Measurements from ENCODE around the gene CDC7.

Gene CDC7

DNA sequence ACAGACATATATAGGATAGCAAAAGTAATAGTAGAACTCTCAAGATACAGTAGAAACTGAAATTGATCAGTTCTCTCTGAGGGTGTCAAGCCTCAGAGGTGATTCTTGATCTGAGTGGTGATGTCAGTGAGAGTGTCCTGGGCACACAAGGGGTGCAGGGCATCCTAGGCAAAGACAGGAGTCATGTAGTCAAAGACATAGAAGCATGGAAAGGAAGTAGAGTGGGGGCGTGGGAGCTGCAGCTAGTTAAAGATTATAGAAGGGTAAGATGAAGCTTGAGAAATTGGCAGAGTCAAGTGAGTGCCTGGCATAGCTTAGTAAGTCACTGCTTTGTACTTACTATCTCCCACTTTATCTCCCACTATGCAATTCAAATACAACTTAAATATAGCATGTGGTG is 22.8 kb downstream of the CDC7 start:
- TF ChIP-seq ZNF274 (IDR thresholded peaks at IDR 0.05; ENCODE audit: low read depth, low read length) = no peak
- TF ChIP-seq SUZ12 (IDR thresholded peaks at IDR 0.05; ENCODE audit: extremely low read depth, insufficient read depth, insufficient read length) = no peak
- no peak for TF ChIP-seq YY1 (IDR thresholded peaks at IDR 0.05; ENCODE audit: insufficient read depth, insufficient read length)
- H3K36me3 ChIP-seq (ENCODE audit: insufficient read depth, insufficient read length, low read length) = peaks cover 51% of the 10 kb centered on the region
- no peak for DNase-seq (ENCODE audit: low read depth, low spot score)

DNA sequence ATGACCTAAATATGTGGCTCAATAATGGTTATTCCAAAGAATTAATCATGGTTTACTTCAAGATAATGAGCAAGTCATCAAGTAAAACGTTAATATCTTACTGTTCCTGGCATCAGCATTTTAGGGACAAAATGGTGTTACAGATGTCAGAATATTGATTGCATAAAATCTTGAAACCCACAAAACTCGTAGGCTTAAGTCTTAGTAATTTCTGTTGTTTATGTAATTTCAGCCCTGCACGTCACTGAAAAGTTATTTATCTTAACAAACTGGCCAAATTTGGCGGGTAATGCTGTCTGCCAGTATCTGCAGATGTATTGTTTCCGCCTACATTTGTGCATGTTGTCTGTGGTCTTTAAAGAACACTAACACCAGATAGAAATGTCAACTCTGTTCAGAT is 25.8 kb downstream of the CDC7 start:
- TF ChIP-seq ZNF274 (IDR thresholded peaks at IDR 0.05; ENCODE audit: low read depth, low read length) = no peak
- no peak for DNase-seq (ENCODE audit: low read depth, low spot score)

More for the DNA sequence above, 22.8 kb downstream of the CDC7 start:
- Histone ChIP-seq H3K4me1 (ENCODE audit: insufficient read depth, insufficient read length) (no peaks in the 10 kb centered on the region), H3K9me3 (ENCODE audit: insufficient read depth, low read length) (no peaks in the 10 kb centered on the region), H3K9ac (ENCODE audit: insufficient read length, low read depth) (no peak overlapping the region), H3K27me3 (ENCODE audit: insufficient read depth, insufficient read length) (no peaks in the 10 kb centered on the region), H3K4me3 (ENCODE audit: insufficient read length, low read depth) (no peak overlapping the region)

DNA sequence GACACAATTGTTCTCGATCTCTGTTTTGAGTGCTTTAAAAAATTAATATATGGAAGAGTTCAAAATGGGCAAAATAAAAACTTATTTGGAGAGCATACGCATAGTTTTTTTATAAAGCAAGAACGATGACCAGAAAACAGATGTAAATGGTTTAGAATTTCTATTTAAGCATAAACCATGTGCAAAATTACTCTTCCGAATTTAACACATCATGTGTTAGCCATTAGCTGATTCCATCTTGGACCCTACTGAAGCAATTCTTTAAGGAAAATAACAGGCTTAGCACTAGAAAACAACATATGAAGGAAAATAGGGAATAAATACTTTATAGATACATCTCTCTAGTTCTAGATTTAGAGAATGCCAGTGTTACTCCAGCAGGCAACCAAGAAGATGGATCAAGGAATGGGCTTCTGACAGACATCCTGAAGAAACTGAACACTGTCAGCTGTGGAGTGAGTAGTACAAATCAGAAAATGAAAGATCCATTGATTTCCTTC is 26.7 kb downstream of the CDC7 start:
- Histone ChIP-seq H3K4me1 (ENCODE audit: insufficient read depth, insufficient read length) (no peaks in the 10 kb centered on the region), H3K9ac (ENCODE audit: insufficient read length, low read depth) (no peak overlapping the region), H3K4me3 (ENCODE audit: insufficient read length, low read depth) (no peak overlapping the region), H3K36me3 (ENCODE audit: insufficient read depth, insufficient read length, low read length) (peaks cover 22% of the 10 kb centered on the region), H3K9me3 (ENCODE audit: insufficient read depth, low read length) (no peaks in the 10 kb centered on the region), H3K27me3 (ENCODE audit: insufficient read depth, insufficient read length) (no peaks in the 10 kb centered on the region)
- no peak for TF ChIP-seq YY1 (IDR thresholded peaks at IDR 0.05; ENCODE audit: insufficient read depth, insufficient read length)
- TF ChIP-seq ZNF274 (IDR thresholded peaks at IDR 0.05; ENCODE audit: low read depth, low read length) = no peak
- TF ChIP-seq SUZ12 (IDR thresholded peaks at IDR 0.05; ENCODE audit: extremely low read depth, insufficient read depth, insufficient read length) = no peak
- no peak for DNase-seq (ENCODE audit: low read depth, low spot score)

More for the DNA sequence above, 25.8 kb downstream of the CDC7 start:
- Histone ChIP-seq H3K9ac (ENCODE audit: insufficient read length, low read depth) (no peak overlapping the region), H3K27me3 (ENCODE audit: insufficient read depth, insufficient read length) (no peaks in the 10 kb centered on the region), H3K9me3 (ENCODE audit: insufficient read depth, low read length) (no peaks in the 10 kb centered on the region), H3K36me3 (ENCODE audit: insufficient read depth, insufficient read length, low read length) (peaks cover 25% of the 10 kb centered on the region), H3K4me3 (ENCODE audit: insufficient read length, low read depth) (no peak overlapping the region), H3K4me1 (ENCODE audit: insufficient read depth, insufficient read length) (no peaks in the 10 kb centered on the region)

DNA sequence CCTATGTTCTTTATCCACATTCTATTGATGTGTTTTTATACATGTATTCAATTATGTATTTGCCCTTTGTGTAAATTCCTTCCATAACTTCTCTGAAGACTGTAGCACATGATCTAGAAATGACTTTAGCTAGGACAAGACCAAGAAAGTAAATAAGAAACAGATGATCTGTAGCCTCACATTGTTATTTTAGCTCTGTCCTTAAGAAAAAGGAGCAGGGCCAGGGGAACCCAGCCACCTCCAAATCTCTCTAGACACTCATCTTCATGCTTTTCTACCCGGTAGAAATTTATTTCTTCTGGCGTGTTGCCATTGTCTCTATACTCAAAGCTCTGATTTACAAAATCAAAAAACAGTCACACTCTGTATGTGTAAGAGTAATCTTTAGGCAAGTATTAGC is 27.1 kb downstream of the CDC7 start:
- Histone ChIP-seq H3K4me1 (ENCODE audit: insufficient read depth, insufficient read length) (no peaks in the 10 kb centered on the region), H3K4me3 (ENCODE audit: insufficient read length, low read depth) (no peak overlapping the region), H3K9me3 (ENCODE audit: insufficient read depth, low read length) (no peaks in the 10 kb centered on the region), H3K36me3 (ENCODE audit: insufficient read depth, insufficient read length, low read length) (peaks cover 22% of the 10 kb centered on the region), H3K27me3 (ENCODE audit: insufficient read depth, insufficient read length) (no peaks in the 10 kb centered on the region), H3K9ac (ENCODE audit: insufficient read length, low read depth) (no peak overlapping the region)
- TF ChIP-seq YY1 (IDR thresholded peaks at IDR 0.05; ENCODE audit: insufficient read depth, insufficient read length) (no peak), ZNF274 (IDR thresholded peaks at IDR 0.05; ENCODE audit: low read depth, low read length) (no peak), SUZ12 (IDR thresholded peaks at IDR 0.05; ENCODE audit: extremely low read depth, insufficient read depth, insufficient read length) (no peak)
- no peak for DNase-seq (ENCODE audit: low read depth, low spot score)

DNA sequence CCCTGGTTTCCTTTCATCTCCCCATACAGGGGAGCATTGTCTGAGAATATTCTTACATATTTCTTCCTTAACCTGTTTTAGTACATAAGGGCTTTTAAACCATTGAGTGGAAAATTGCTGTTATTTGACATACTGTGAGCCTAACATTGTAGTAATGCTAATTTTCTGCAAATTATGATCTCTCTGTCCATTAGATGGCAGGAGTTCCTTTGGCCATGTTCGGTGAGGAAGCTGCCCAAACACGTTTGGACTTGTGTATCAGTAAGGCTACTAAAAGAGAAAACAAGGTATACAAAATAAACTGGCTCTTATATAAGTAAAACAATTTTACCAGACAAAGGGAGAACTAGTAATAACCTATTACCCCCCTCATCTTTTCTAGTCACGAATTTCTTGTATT is 29.2 kb downstream of the CDC7 start:
- TF ChIP-seq YY1 (IDR thresholded peaks at IDR 0.05; ENCODE audit: insufficient read depth, insufficient read length) = no peak
- no peak for TF ChIP-seq SUZ12 (IDR thresholded peaks at IDR 0.05; ENCODE audit: extremely low read depth, insufficient read depth, insufficient read length)
- no peak for TF ChIP-seq ZNF274 (IDR thresholded peaks at IDR 0.05; ENCODE audit: low read depth, low read length)
- Histone ChIP-seq H3K27me3 (ENCODE audit: insufficient read depth, insufficient read length) (no peaks in the 10 kb centered on the region), H3K9me3 (ENCODE audit: insufficient read depth, low read length) (no peaks in the 10 kb centered on the region), H3K36me3 (ENCODE audit: insufficient read depth, insufficient read length, low read length) (peaks cover 6% of the 10 kb centered on the region), H3K4me3 (ENCODE audit: insufficient read length, low read depth) (no peak overlapping the region), H3K4me1 (ENCODE audit: insufficient read depth, insufficient read length) (no peaks in the 10 kb centered on the region), H3K9ac (ENCODE audit: insufficient read length, low read depth) (no peak overlapping the region)
- no peak for DNase-seq (ENCODE audit: low read depth, low spot score)

DNA sequence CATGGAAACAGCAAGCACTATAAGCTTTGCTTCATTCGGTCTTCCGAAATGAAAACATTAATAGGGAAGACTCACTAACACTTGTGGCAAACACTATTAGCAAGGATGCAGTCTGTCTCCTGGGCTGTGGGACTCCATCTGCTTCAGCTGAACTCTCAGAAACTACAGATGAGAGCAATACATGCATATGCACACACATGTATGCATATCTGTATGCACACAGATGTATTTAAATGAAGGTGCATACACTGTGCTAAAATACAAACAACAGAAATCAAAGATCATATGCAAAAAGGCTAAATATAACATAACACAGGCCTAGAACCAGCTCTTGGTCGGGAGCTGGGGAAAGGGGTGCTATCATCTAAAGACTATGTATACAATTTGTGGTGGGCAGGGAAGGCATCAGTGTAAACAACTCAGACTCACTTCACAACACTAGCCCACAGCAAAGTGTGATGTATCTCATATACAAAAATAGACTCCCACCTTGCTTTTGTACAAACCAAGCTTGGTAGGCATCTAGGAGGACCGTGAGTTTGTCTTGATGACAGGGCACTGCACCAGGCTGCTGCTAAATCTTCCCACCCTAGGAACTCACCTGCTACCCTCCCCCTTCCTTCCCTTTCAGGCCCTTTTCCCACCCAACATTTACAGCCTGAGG is 32.8 kb downstream of the CDC7 start:
- H3K9ac ChIP-seq (ENCODE audit: insufficient read length, low read depth) = no peak overlapping the region
- H3K9me3 ChIP-seq (ENCODE audit: insufficient read depth, low read length) = no peaks in the 10 kb centered on the region
- H3K36me3 ChIP-seq (ENCODE audit: insufficient read depth, insufficient read length, low read length) = no peaks in the 10 kb centered on the region
- H3K4me3 ChIP-seq (ENCODE audit: insufficient read length, low read depth) = no peak overlapping the region
- no peaks in the 10 kb centered on the region for H3K27me3 ChIP-seq (ENCODE audit: insufficient read depth, insufficient read length)
- DNase-seq (ENCODE audit: low read depth, low spot score) = no peak
- TF ChIP-seq YY1 (IDR thresholded peaks at IDR 0.05; ENCODE audit: insufficient read depth, insufficient read length) = no peak
- H3K4me1 ChIP-seq (ENCODE audit: insufficient read depth, insufficient read length) = no peaks in the 10 kb centered on the region

DNA sequence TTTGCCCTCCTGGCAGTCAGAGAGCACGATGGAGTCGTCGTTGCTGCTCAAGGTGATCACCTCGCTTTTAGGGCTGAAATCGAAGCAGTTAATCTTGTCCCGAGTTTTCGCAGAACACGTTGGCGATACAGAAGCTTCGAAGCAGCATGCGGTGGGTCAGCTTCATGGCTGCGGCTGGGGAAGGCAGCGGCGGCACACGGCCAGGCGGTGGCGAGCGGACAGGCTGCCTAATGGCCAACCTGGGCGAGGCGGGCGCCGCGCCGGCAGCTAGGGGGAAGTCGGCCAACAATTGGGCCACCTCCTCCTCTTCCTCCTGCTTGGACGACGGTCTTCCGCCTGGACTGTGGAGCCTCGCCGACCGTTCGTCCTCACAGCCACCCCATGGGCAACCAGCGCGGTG is 34.8 kb downstream of the CDC7 start:
- no peak for DNase-seq (ENCODE audit: low read depth, low spot score)
- Histone ChIP-seq H3K4me1 (ENCODE audit: insufficient read depth, insufficient read length) (no peaks in the 10 kb centered on the region), H3K4me3 (ENCODE audit: insufficient read length, low read depth) (no peak overlapping the region), H3K9me3 (ENCODE audit: insufficient read depth, low read length) (no peaks in the 10 kb centered on the region), H3K9ac (ENCODE audit: insufficient read length, low read depth) (no peak overlapping the region), H3K36me3 (ENCODE audit: insufficient read depth, insufficient read length, low read length) (no peaks in the 10 kb centered on the region), H3K27me3 (ENCODE audit: insufficient read depth, insufficient read length) (no peaks in the 10 kb centered on the region)
- TF ChIP-seq YY1 (IDR thresholded peaks at IDR 0.05; ENCODE audit: insufficient read depth, insufficient read length) (no peak), SUZ12 (IDR thresholded peaks at IDR 0.05; ENCODE audit: extremely low read depth, insufficient read depth, insufficient read length) (no peak), ZNF274 (IDR thresholded peaks at IDR 0.05; ENCODE audit: low read depth, low read length) (no peak)

Data from NT2/D1 (cell line).